Measurements from ENCODE around the gene LIPT2.

LIPT2 gene

DNA sequence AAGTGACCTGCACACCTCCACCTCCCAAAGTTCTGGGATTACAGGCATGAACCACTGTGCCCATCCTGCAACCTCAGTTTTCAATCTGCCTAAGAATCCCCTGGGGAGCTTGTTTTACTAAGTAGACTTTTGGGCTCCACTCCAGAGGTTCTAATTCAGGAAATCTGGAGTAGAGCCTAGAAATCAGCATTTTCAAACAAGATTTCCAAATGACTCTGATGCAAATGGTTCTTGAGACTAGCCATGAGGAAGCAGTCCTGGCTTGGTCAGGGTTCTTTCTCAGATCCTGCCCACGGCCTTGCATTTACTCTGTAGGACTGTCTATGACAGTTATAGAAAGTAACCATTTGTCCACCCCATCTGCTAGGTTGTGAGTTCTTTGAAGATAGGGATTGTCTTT is 24.6 kb downstream of the LIPT2 start:
- Histone ChIP-seq H4K12ac (ENCODE audit: low read depth, low read length) (no peak overlapping the region), H2BK120ac (ENCODE audit: insufficient read depth, low read length, poor library complexity) (no peak overlapping the region), H3K79me2 (ENCODE audit: control insufficient read depth, insufficient read depth, low read length, poor library complexity) (no peaks in the 10 kb centered on the region), H3K4ac (ENCODE audit: low read depth, low read length) (no peak overlapping the region), H3K27me3 (ENCODE audit: insufficient read depth, low read length) (no peaks in the 10 kb centered on the region), H3K36me3 (ENCODE audit: control insufficient read depth in 1 of 2, insufficient read depth in 2 of 2, low read length in 2 of 2) (no peaks in the 10 kb centered on the region), H3K4me1 (ENCODE audit: control insufficient read depth in 1 of 2, insufficient read depth in 2 of 2, low read length in 2 of 2) (peaks cover 5 to 12% of the 10 kb centered on the region in 2 experiments), H3K18ac (ENCODE audit: low read length) (no peak overlapping the region), H2BK12ac (ENCODE audit: low read length) (no peak overlapping the region), H3K9ac (ENCODE audit: low read length) (no peak overlapping the region), H4K8ac (ENCODE audit: low read depth, low read length) (no peak overlapping the region), H3K4me3 (ENCODE audit: low read depth, low read length) (no peak overlapping the region), H2AFZ (ENCODE audit: insufficient read depth, low read length, poor library complexity) (no peak overlapping the region), H2AK5ac (ENCODE audit: low read length) (no peak overlapping the region), H3K4me2 (ENCODE audit: low read length) (no peak overlapping the region), H3K14ac (ENCODE audit: low read length) (no peak overlapping the region), H4K91ac (ENCODE audit: low read depth, low read length) (no peak overlapping the region), H3K27ac (ENCODE audit: low read depth, low read length) (no peak overlapping the region), H3K9me3 (ENCODE audit: insufficient read depth, low read depth, low read length) (no peaks in the 10 kb centered on the region), H3K23ac (ENCODE audit: low read length) (no peak overlapping the region), H3K79me1 (ENCODE audit: low read length) (peaks cover 4% of the 10 kb centered on the region), H2BK5ac (ENCODE audit: low read depth, low read length, poor library complexity) (no peak overlapping the region)
- WGBS (ENCODE audit: extremely low coverage, insufficient coverage, insufficient read length), result no CpG with 5 or more reads among the region's 1 CpG
- DNase-seq, result no peak

GRCh38 chr11:74468521-74468920 is 25.0 kb downstream of the LIPT2 start:
- Histone ChIP-seq H2BK5ac (ENCODE audit: low read depth, low read length, poor library complexity) (no peak overlapping the region), H3K4ac (ENCODE audit: low read depth, low read length) (no peak overlapping the region), H3K9ac (ENCODE audit: low read length) (no peak overlapping the region), H3K4me1 (ENCODE audit: control insufficient read depth in 1 of 2, insufficient read depth in 2 of 2, low read length in 2 of 2) (peaks cover 5 to 12% of the 10 kb centered on the region in 2 experiments), H3K79me2 (ENCODE audit: control insufficient read depth, insufficient read depth, low read length, poor library complexity) (no peaks in the 10 kb centered on the region), H3K4me2 (ENCODE audit: low read length) (no peak overlapping the region), H4K8ac (ENCODE audit: low read depth, low read length) (no peak overlapping the region), H3K4me3 (ENCODE audit: low read depth, low read length) (no peak overlapping the region), H2AFZ (ENCODE audit: insufficient read depth, low read length, poor library complexity) (no peak overlapping the region), H2BK120ac (ENCODE audit: insufficient read depth, low read length, poor library complexity) (no peak overlapping the region), H3K23ac (ENCODE audit: low read length) (no peak overlapping the region), H3K9me3 (ENCODE audit: insufficient read depth, low read depth, low read length) (no peaks in the 10 kb centered on the region), H4K12ac (ENCODE audit: low read depth, low read length) (no peak overlapping the region), H4K91ac (ENCODE audit: low read depth, low read length) (no peak overlapping the region), H3K18ac (ENCODE audit: low read length) (no peak overlapping the region), H2BK12ac (ENCODE audit: low read length) (no peak overlapping the region), H3K79me1 (ENCODE audit: low read length) (peaks cover 4% of the 10 kb centered on the region), H3K27me3 (ENCODE audit: insufficient read depth, low read length) (no peaks in the 10 kb centered on the region), H3K27ac (ENCODE audit: low read depth, low read length) (no peak overlapping the region), H2AK5ac (ENCODE audit: low read length) (no peak overlapping the region), H3K14ac (ENCODE audit: low read length) (no peak overlapping the region), H3K36me3 (ENCODE audit: control insufficient read depth in 1 of 2, insufficient read depth in 2 of 2, low read length in 2 of 2) (no peaks in the 10 kb centered on the region)
- DNase-seq, result no peak

DNA sequence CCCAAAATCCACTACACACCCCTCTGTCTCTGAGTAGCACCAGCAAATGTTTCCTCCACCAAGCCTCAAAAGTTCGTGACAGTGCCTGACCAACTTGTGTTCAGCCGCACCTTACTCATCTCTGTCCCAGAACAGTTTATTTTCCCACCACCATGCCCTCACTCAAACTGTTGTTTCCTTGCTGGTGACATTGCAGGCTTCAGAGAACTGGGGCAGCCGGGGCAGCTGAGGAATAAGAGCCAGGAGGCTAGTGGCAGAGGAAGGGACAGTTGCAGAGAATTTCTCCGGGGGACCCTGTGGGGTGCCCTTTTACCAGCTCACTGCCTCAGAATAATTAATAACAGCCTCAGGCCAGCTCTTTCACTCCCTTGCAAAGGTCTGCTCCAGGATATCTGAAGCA is 25.5 kb downstream of the LIPT2 start:
- Histone ChIP-seq H3K79me2 (ENCODE audit: control insufficient read depth, insufficient read depth, low read length, poor library complexity) (no peaks in the 10 kb centered on the region), H3K36me3 (ENCODE audit: control insufficient read depth in 1 of 2, insufficient read depth in 2 of 2, low read length in 2 of 2) (no peaks in the 10 kb centered on the region), H3K4ac (ENCODE audit: low read depth, low read length) (no peak overlapping the region), H3K18ac (ENCODE audit: low read length) (no peak overlapping the region), H3K79me1 (ENCODE audit: low read length) (peaks cover 4% of the 10 kb centered on the region), H2BK120ac (ENCODE audit: insufficient read depth, low read length, poor library complexity) (no peak overlapping the region), H2AFZ (ENCODE audit: insufficient read depth, low read length, poor library complexity) (no peak overlapping the region), H3K14ac (ENCODE audit: low read length) (no peak overlapping the region), H3K4me3 (ENCODE audit: low read depth, low read length) (no peak overlapping the region), H2AK5ac (ENCODE audit: low read length) (no peak overlapping the region), H2BK5ac (ENCODE audit: low read depth, low read length, poor library complexity) (no peak overlapping the region), H3K4me2 (ENCODE audit: low read length) (no peak overlapping the region), H3K27ac (ENCODE audit: low read depth, low read length) (no peak overlapping the region), H3K9ac (ENCODE audit: low read length) (no peak overlapping the region), H3K27me3 (ENCODE audit: insufficient read depth, low read length) (no peaks in the 10 kb centered on the region), H2BK12ac (ENCODE audit: low read length) (no peak overlapping the region), H4K8ac (ENCODE audit: low read depth, low read length) (no peak overlapping the region), H3K23ac (ENCODE audit: low read length) (no peak overlapping the region), H3K9me3 (ENCODE audit: insufficient read depth, low read depth, low read length) (no peaks in the 10 kb centered on the region), H4K91ac (ENCODE audit: low read depth, low read length) (no peak overlapping the region), H4K12ac (ENCODE audit: low read depth, low read length) (no peak overlapping the region), H3K4me1 (ENCODE audit: control insufficient read depth in 1 of 2, insufficient read depth in 2 of 2, low read length in 2 of 2) (peaks cover 5 to 12% of the 10 kb centered on the region in 2 experiments)
- DNase-seq, result no peak
- no CpG with 5 or more reads among the region's 4 CpGs for WGBS (ENCODE audit: extremely low coverage, insufficient coverage, insufficient read length)

GRCh38 chr11:74466916-74467885 is 26.3 kb downstream of the LIPT2 start, which contains the start of gene KCNE3:
Gene KCNE3, minus strand, starts transcription at chr11:74467549. Its CDS starts 9,986 bp downstream, at chr11:74457563.
- H3K27me3 ChIP-seq (ENCODE audit: insufficient read depth, low read length), result no peaks in the 10 kb centered on the region
- no peak within 1 kb of the TSS for H2BK5ac ChIP-seq (ENCODE audit: low read depth, low read length, poor library complexity)
- no peaks in the 10 kb centered on the region for H3K9me3 ChIP-seq (ENCODE audit: insufficient read depth, low read depth, low read length)
- H3K4me3 ChIP-seq (ENCODE audit: low read depth, low read length), result peak within 1 kb of the TSS; percentile 67
- peak within 1 kb of the TSS; percentile 13 for H2AFZ ChIP-seq (ENCODE audit: insufficient read depth, low read length, poor library complexity)
- H3K23ac ChIP-seq (ENCODE audit: low read length), result no peak within 1 kb of the TSS
- no peak within 1 kb of the TSS for H3K27ac ChIP-seq (ENCODE audit: low read depth, low read length)
- H2AK5ac ChIP-seq (ENCODE audit: low read length), result no peak within 1 kb of the TSS
- peak within 1 kb of the TSS; percentile 74 for H3K14ac ChIP-seq (ENCODE audit: low read length)
- WGBS (ENCODE audit: extremely low coverage, insufficient coverage, insufficient read length), result no CpG with 5 or more reads among the region's 62 CpGs
- H3K36me3 ChIP-seq (ENCODE audit: control insufficient read depth in 1 of 2, insufficient read depth in 2 of 2, low read length in 2 of 2), result no peaks in the 10 kb centered on the region
- no peak within 1 kb of the TSS for H3K9ac ChIP-seq (ENCODE audit: low read length)
- H4K8ac ChIP-seq (ENCODE audit: low read depth, low read length), result peak within 1 kb of the TSS; percentile 81
- H4K12ac ChIP-seq (ENCODE audit: low read depth, low read length), result peak within 1 kb of the TSS; percentile 6
- H3K4me1 ChIP-seq (ENCODE audit: control insufficient read depth in 1 of 2, insufficient read depth in 2 of 2, low read length in 2 of 2), result peaks cover 5 to 12% of the 10 kb centered on the region in 2 experiments
- H3K4me2 ChIP-seq (ENCODE audit: low read length), result peak within 1 kb of the TSS; percentile 76
- H3K79me1 ChIP-seq (ENCODE audit: low read length), result peaks cover 4% of the 10 kb centered on the region
- peak within 1 kb of the TSS; percentile 5 for H3K18ac ChIP-seq (ENCODE audit: low read length)
- no peak within 1 kb of the TSS for H2BK12ac ChIP-seq (ENCODE audit: low read length)
- H3K79me2 ChIP-seq (ENCODE audit: control insufficient read depth, insufficient read depth, low read length, poor library complexity), result no peaks in the 10 kb centered on the region
- H4K91ac ChIP-seq (ENCODE audit: low read depth, low read length), result peak within 1 kb of the TSS; percentile 33
- peak in 1 of 2 donors; percentile 10 for DNase-seq
- peak within 1 kb of the TSS; percentile 10 for H2BK120ac ChIP-seq (ENCODE audit: insufficient read depth, low read length, poor library complexity)
- H3K4ac ChIP-seq (ENCODE audit: low read depth, low read length), result no peak within 1 kb of the TSS

Data from trophoblast cell (in vitro differentiated cells and primary cell).